ENCODE results near the gene ZNF467.

Gene ZNF467

GRCh38 chr7:149770728-149771636 lies 2.4 kb downstream of the ZNF467 start:
- no peak for DNase-seq (ENCODE audit: low read depth in 2 of 2)

- DNase-seq (ENCODE audit: low read depth in 2 of 2): no peak
These were observed 3.5 kb downstream of the ZNF467 start for GRCh38 chr7:149769915-149770314.

- no peak for DNase-seq (ENCODE audit: low read depth in 2 of 2)
These were observed 4.5 kb downstream of the ZNF467 start for GRCh38 chr7:149768931-149769330.

- DNase-seq (ENCODE audit: low read depth in 2 of 2): no peak
These were observed 6.3 kb downstream of the ZNF467 start for GRCh38 chr7:149767068-149767467.

- DNase-seq (ENCODE audit: low read depth in 2 of 2): no peak
These were observed 7.2 kb downstream of the ZNF467 start for GRCh38 chr7:149766135-149766675.

GRCh38 chr7:149765399-149766121 lies 7.8 kb downstream of the ZNF467 start:
- no peak for DNase-seq (ENCODE audit: low read depth in 2 of 2)

- no peak for DNase-seq (ENCODE audit: low read depth in 2 of 2)
These were observed 8.6 kb downstream of the ZNF467 start for GRCh38 chr7:149764481-149765398.

- DNase-seq (ENCODE audit: low read depth in 2 of 2): no peak
These were observed 9.7 kb downstream of the ZNF467 start for GRCh38 chr7:149763563-149764240.

- DNase-seq (ENCODE audit: low read depth in 2 of 2): no peak
These were observed 10.8 kb downstream of the ZNF467 start for GRCh38 chr7:149762610-149763009.

GRCh38 chr7:149762089-149762488 lies 11.3 kb downstream of the ZNF467 start:
- DNase-seq (ENCODE audit: low read depth in 2 of 2): no peak

GRCh38 chr7:149761307-149761706 lies 12.1 kb downstream of the ZNF467 start:
- no peak for DNase-seq (ENCODE audit: low read depth in 2 of 2)

- DNase-seq (ENCODE audit: low read depth in 2 of 2): no peak
These were observed 12.8 kb downstream of the ZNF467 start for GRCh38 chr7:149760538-149760937.

- no peak for DNase-seq (ENCODE audit: low read depth in 2 of 2)
These were observed 14.1 kb downstream of the ZNF467 start for GRCh38 chr7:149759093-149759860.

GRCh38 chr7:149753375-149754233 lies 19.8 kb downstream of the ZNF467 start:
- no peak for DNase-seq (ENCODE audit: low read depth in 2 of 2)

- DNase-seq (ENCODE audit: low read depth in 2 of 2): no peak
These were observed 20.7 kb downstream of the ZNF467 start for GRCh38 chr7:149752646-149753045.

GRCh38 chr7:149751043-149751775 lies 22.2 kb downstream of the ZNF467 start:
- DNase-seq (ENCODE audit: low read depth in 2 of 2): no peak

- no peak for DNase-seq (ENCODE audit: low read depth in 2 of 2)
These were observed 23.1 kb downstream of the ZNF467 start for GRCh38 chr7:149750122-149750845.
